Activated naive CD4-positive, alpha-beta T cell treated with anti-CD3 and anti-CD28 coated beads, Interleukin-2, amount 10 ng/mL, durations not matched to agents 7 days and 5 days (primary cell): ENCODE results near the gene CCDC136.

ENCODE experiments used
- CTCF ChIA-PET: fragments of 350-600 bp; sonication (Branson Sonifier 250); formaldehyde crosslinking; loops from one replicate; lab custom pipeline; 2021; ENCODE audit warnings: antibody characterized with exemption; lab: Charles Lee
- DNase-seq: peaks from one replicate; pipeline ENCODE4 v3.0.0-alpha.2; 2020
- H3K27ac Mint-ChIP-seq: one replicate; pipeline ENCODE4 v1.8.0; 2021; ENCODE audit warnings: mild to moderate bottlenecking, moderate library complexity, mixed read lengths
- H3K27me3 Mint-ChIP-seq: one replicate; pipeline ENCODE4 v1.8.0; 2021; ENCODE audit warnings: mild to moderate bottlenecking, mixed read lengths
- H3K36me3 Mint-ChIP-seq: one replicate; pipeline ENCODE4 v1.8.0; 2021; ENCODE audit warnings: mixed read lengths
- H3K4me1 Mint-ChIP-seq: one replicate; pipeline ENCODE4 v1.8.0; 2021; ENCODE audit warnings: mixed read lengths
- H3K4me3 Mint-ChIP-seq: one replicate; pipeline ENCODE4 v1.8.0; 2021; ENCODE audit warnings: mild to moderate bottlenecking, moderate library complexity, mixed read lengths
- H3K9me3 Mint-ChIP-seq: one replicate; pipeline ENCODE4 v1.8.0; 2021; ENCODE audit warnings: mixed read lengths

The CCDC136 gene

DNA sequence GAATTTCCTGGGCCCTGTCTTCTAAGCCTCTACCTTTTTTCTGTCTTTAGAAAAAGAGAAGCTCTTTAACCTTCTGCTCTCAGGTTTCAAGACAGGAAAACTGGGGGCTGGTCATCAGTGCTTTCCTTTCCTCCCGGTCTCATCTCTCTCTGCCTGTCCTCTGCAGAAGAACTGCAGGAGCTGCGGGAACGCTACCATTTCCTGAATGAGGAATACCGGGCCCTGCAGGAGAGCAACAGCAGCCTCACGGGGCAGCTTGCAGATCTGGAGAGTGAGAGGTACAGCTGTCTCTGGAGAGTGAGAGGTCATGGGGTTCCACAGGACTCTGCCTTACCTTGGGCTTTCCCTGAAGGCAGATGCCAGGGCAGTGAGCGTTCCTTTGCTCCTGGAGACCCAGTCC lies 12.7 kb downstream of the CCDC136 start:
- Mint-ChIP-seq H3K9me3 (no peaks in the 10 kb centered on the region), H3K4me3 (no peak overlapping the region), H3K27ac (no peak overlapping the region), H3K4me1 (no peaks in the 10 kb centered on the region), H3K27me3 (no peaks in the 10 kb centered on the region), H3K36me3 (no peaks in the 10 kb centered on the region)
- DNase-seq = no peak
- CTCF ChIA-PET = no interaction called here

DNA sequence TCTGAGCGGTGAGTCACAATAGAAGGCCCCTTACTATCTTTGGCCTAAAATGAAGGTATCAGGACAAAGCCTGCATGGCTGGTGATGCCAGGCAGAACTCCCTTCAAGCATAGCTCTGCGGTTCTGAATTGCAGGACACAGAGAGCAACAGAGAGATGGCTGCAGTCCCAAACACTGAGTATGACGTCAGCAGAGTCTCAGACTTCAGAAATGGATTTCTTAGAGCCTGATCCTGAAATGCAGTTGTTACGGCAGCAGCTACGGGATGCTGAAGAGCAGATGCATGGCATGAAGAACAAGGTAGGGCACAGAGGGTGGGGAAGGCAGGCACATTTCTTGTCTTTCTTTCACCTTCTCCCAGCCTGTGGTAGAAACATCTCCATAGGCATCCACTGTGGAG lies 13.5 kb downstream of the CCDC136 start:
- Mint-ChIP-seq H3K4me3 (no peak overlapping the region), H3K27ac (no peak overlapping the region), H3K27me3 (no peaks in the 10 kb centered on the region), H3K4me1 (no peaks in the 10 kb centered on the region), H3K9me3 (no peaks in the 10 kb centered on the region), H3K36me3 (no peaks in the 10 kb centered on the region)
- no peak for DNase-seq
- CTCF ChIA-PET = no interaction called here

DNA sequence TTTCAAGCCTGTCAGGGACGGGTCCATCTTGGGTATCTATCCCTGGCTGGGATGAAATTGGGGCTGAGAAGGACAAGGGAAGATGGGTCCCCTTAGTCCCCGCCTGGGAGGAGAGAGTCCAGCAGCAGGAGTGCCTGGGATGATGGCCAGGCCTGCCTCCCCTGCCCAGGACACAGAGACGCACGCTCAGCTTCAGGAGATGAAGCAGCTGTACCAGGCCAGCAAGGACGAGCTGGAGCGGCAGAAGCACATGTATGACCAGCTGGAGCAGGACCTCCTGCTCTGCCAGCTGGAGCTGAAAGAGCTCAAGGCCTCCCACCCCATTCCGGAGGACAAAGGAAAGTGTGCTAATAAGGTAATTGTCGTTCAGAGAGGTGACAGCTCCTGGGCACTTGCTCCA lies 15.4 kb downstream of the CCDC136 start:
- Mint-ChIP-seq H3K4me3 (no peak overlapping the region), H3K27me3 (no peaks in the 10 kb centered on the region), H3K36me3 (no peaks in the 10 kb centered on the region), H3K9me3 (no peaks in the 10 kb centered on the region), H3K4me1 (no peaks in the 10 kb centered on the region), H3K27ac (no peak overlapping the region)
- no peak for DNase-seq
- CTCF ChIA-PET = interaction anchor here (1.0 to 1.1 kb wide), 3 partner anchors 77 to 380 kb away, joined by 3 read pairs; no protein-coding TSS in a partner anchor

DNA sequence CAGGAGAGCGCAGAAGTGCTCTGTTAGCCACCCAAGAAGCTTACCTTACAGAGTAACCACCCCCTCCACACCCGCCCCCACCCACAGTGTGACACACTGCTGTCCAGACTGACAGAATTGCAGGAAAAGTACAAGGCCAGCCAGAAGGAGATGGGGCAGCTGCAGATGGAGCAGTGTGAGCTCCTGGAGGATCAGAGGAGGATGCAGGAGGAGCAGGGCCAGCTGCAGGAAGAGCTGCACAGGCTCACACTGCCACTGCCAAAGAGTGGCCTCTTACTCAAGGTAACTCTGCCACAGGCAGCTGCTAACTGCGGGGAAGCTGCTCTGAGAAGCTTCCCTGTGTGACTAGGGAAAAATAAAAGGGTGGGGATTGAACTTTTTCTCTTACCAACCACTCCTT lies 17.6 kb downstream of the CCDC136 start:
- Mint-ChIP-seq H3K36me3 (no peaks in the 10 kb centered on the region), H3K4me1 (no peaks in the 10 kb centered on the region), H3K27me3 (peaks cover 1% of the 10 kb centered on the region), H3K27ac (no peak overlapping the region), H3K9me3 (no peaks in the 10 kb centered on the region), H3K4me3 (no peak overlapping the region)
- CTCF ChIA-PET = interaction anchor here (0.6 kb wide), 1 partner anchor 42 kb away, joined by 3 read pairs; no protein-coding TSS in a partner anchor
- DNase-seq = no peak

DNA sequence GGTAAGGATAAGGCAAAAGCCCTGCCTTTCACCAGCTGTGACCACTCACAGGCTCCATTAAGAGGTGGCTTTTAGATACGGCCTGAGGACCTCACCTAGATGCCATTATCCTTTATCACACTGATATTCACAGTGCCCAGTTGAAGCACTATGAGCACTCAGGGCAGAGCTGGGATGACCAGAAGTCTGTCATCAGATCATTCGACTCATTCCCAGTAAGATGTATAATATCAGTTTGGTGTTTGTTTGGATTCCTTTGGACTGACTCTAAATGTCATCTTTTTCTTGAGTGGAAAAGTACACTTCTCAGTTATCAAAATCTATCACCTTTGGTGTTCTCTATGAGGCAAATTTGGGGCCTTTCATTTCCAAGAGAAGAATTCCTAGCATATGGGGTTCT lies 18.7 kb downstream of the CCDC136 start:
- CTCF ChIA-PET = no interaction called here
- Mint-ChIP-seq H3K9me3 (no peaks in the 10 kb centered on the region), H3K4me3 (no peak overlapping the region), H3K27ac (no peak overlapping the region), H3K36me3 (no peaks in the 10 kb centered on the region), H3K4me1 (no peaks in the 10 kb centered on the region), H3K27me3 (peaks cover 5% of the 10 kb centered on the region)
- DNase-seq = no peak

GRCh38 chr7:128810997-128811396 lies 19.2 kb downstream of the CCDC136 start:
- no peaks in the 10 kb centered on the region for H3K9me3 Mint-ChIP-seq
- no peaks in the 10 kb centered on the region for H3K36me3 Mint-ChIP-seq
- H3K27ac Mint-ChIP-seq = no peak overlapping the region
- CTCF ChIA-PET = no interaction called here
- H3K4me3 Mint-ChIP-seq = no peak overlapping the region
- H3K4me1 Mint-ChIP-seq = no peaks in the 10 kb centered on the region
- peaks cover 9% of the 10 kb centered on the region for H3K27me3 Mint-ChIP-seq
- DNase-seq = no peak

DNA sequence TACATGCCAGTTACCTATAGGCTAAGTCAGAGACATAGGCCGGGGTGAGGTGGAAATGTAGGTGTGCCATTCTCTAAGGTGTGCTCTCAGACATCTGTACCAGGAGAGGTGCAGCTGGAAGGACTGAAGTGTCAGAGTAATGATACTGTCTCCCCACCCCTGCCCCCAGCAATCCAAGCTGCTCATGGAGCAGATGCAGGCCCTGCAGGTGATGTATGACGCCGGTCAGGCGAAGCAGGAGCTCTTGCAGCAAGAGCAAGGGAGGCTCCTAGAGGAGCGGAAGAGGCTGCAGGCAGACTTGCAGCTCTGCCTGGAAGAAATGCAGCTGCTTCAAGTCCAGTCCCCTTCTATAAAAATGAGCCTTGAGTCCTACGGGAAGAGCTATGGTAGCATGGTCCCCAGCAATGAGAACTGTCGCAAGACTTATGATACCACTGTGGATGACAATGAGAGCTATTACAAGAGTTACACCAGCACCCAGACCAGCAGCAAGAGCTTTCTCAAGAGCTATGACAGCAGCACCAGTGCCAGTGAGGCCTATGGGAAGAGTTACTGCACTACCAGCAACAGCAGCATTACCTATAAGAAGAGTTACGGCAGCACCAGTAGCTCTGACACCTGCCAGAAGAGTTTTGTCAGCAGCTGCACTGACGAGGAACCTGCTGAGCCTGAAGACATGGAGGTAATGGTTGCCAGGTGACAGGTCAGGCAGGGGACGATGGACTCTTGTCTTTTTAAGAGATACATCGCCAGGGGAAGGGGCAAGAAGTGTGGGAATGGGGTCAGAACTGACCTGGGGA lies 20.1 kb downstream of the CCDC136 start:
- CTCF ChIA-PET = no interaction called here
- no peaks in the 10 kb centered on the region for H3K4me1 Mint-ChIP-seq
- H3K9me3 Mint-ChIP-seq = no peaks in the 10 kb centered on the region
- H3K36me3 Mint-ChIP-seq = no peaks in the 10 kb centered on the region
- no peak overlapping the region for H3K27ac Mint-ChIP-seq
- peaks cover 9% of the 10 kb centered on the region for H3K27me3 Mint-ChIP-seq
- no peak overlapping the region for H3K4me3 Mint-ChIP-seq
- no peak for DNase-seq

- Mint-ChIP-seq H3K4me3 (no peak overlapping the region), H3K27ac (no peak overlapping the region), H3K36me3 (no peaks in the 10 kb centered on the region), H3K9me3 (no peaks in the 10 kb centered on the region), H3K27me3 (peaks cover 9% of the 10 kb centered on the region), H3K4me1 (no peaks in the 10 kb centered on the region)
- CTCF ChIA-PET = no interaction called here
- no peak for DNase-seq
Observed at GRCh38 chr7:128812514-128813168, 20.9 kb downstream of the CCDC136 start.

- Mint-ChIP-seq H3K4me3 (no peak overlapping the region), H3K36me3 (no peaks in the 10 kb centered on the region), H3K4me1 (no peaks in the 10 kb centered on the region), H3K27ac (no peak overlapping the region), H3K27me3 (peaks cover 16% of the 10 kb centered on the region), H3K9me3 (no peaks in the 10 kb centered on the region)
- CTCF ChIA-PET = interaction anchor here (1.2 kb wide), 1 partner anchor 16 kb away, joined by 4 read pairs; no protein-coding TSS in a partner anchor
- DNase-seq = no peak
Observed at GRCh38 chr7:128814499-128814898, 22.7 kb downstream of the CCDC136 start.

DNA sequence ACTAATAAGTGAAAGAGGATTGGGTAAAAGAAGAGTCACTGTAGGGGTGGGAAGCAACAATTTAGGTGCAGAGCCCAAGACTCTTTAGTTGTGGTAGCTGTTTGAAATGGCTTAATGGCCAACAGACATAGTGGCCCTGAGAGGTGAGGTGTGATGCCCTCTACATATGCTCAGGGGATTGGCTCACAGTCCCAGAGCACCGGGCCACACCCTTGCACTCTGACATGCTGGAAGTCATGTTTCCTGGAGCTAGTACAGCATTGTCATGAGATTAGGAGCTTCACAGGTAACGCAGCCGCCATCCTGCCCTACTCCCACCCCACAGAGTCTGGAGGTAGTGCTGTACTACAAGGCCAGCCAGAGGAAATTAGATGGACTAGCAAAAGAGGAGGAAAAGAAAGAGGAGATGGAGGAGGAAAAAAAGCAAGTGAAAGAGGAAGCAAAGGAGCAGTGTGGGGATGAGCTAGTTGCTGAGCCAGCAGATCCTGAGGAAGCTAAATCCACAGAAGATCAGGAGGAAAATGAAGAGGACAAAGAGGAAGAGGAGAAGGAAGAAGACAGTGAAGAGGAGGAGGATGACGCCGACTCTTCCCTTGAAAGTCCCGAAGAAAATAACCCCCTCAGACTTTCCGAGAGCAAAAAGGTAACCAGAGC lies 23.6 kb downstream of the CCDC136 start:
- CTCF ChIA-PET = interaction anchor here (1.2 kb wide), 1 partner anchor 17 kb away, joined by 4 read pairs; no protein-coding TSS in a partner anchor
- Mint-ChIP-seq H3K36me3 (no peaks in the 10 kb centered on the region), H3K4me1 (peaks cover 6% of the 10 kb centered on the region), H3K27me3 (peaks cover 17% of the 10 kb centered on the region), H3K27ac (no peak overlapping the region), H3K9me3 (no peaks in the 10 kb centered on the region), H3K4me3 (no peak overlapping the region)
- DNase-seq = no peak

GRCh38 chr7:128818694-128819093 lies 26.9 kb downstream of the CCDC136 start:
- Mint-ChIP-seq H3K9me3 (no peaks in the 10 kb centered on the region), H3K27me3 (peaks cover 33% of the 10 kb centered on the region), H3K4me1 (peaks cover 6% of the 10 kb centered on the region), H3K27ac (no peak overlapping the region), H3K36me3 (no peaks in the 10 kb centered on the region), H3K4me3 (no peak overlapping the region)
- CTCF ChIA-PET = interaction anchor here (1.1 kb wide), 1 partner anchor 23 kb away, joined by 6 read pairs; no protein-coding TSS in a partner anchor
- DNase-seq = no peak

- DNase-seq = no peak
Observed at GRCh38 chr7:128821724-128822123, 30.0 kb downstream of the CCDC136 start.

DNA sequence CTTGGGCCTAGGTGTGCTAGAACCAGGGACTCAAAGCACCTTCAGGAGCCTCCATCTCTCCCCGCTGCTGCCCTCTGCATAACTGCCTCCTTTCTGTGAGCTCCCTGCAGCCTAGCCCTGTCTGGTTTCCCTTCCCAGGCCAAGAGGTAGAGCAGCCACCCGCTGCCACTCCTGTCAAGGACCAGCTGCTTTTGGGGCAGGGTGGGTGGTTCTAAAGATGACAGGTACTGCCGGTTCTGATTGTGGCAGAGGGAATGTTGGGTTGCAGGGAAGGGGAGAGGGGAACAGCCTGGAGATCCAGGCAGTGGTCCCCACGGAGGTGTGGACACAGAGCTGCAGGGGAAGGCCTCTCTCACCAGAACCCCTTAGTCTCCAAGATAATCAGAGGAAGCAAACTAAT lies 34.7 kb downstream of the CCDC136 start:
- CTCF ChIA-PET = interaction anchor here (0.9 to 1.2 kb wide), 2 partner anchors 9 to 16 kb away, joined by 3 to 4 read pairs; no protein-coding TSS in a partner anchor
- Mint-ChIP-seq H3K27me3 (peaks cover 60% of the 10 kb centered on the region), H3K9me3 (no peaks in the 10 kb centered on the region), H3K27ac (no peak overlapping the region), H3K36me3 (no peaks in the 10 kb centered on the region), H3K4me3 (no peak overlapping the region), H3K4me1 (peaks cover 12% of the 10 kb centered on the region)
- no peak for DNase-seq

More at GRCh38 chr7:128821724-128822123, 30.0 kb downstream of the CCDC136 start:
- Mint-ChIP-seq H3K36me3 (no peaks in the 10 kb centered on the region), H3K9me3 (no peaks in the 10 kb centered on the region), H3K4me1 (peaks cover 6% of the 10 kb centered on the region), H3K27me3 (peaks cover 29% of the 10 kb centered on the region), H3K4me3 (no peak overlapping the region), H3K27ac (no peak overlapping the region)
- CTCF ChIA-PET = interaction anchor here (1.8 kb wide), 1 partner anchor 62 kb away, joined by 5 read pairs; no protein-coding TSS in a partner anchor

DNA sequence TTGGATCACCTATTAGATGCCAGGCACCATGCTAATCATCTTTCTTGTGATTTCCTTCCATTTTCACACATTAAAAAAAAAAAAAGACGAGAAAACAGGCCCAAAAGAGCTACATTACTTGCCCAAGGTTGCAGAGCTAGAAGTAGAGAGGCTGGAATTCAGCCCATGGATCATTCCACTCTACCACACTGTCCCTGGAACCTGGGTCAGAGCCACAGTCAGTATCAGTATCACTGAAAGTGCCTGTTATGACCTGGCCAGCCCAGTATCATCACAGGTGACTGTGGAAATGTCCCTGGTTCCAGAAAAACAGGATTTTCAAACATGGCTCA lies 35.1 kb downstream of the CCDC136 start:
- H3K4me1 Mint-ChIP-seq = peaks cover 14% of the 10 kb centered on the region
- H3K9me3 Mint-ChIP-seq = no peaks in the 10 kb centered on the region
- H3K27me3 Mint-ChIP-seq = peaks cover 60% of the 10 kb centered on the region
- no peak for DNase-seq
- no peak overlapping the region for H3K27ac Mint-ChIP-seq
- H3K4me3 Mint-ChIP-seq = no peak overlapping the region
- CTCF ChIA-PET = interaction anchor here (0.9 to 1.2 kb wide), 2 partner anchors 9 to 15 kb away, joined by 3 to 4 read pairs; no protein-coding TSS in a partner anchor
- no peaks in the 10 kb centered on the region for H3K36me3 Mint-ChIP-seq
